Measurements from ENCODE around the gene STAT3.
A peak's percentile ranks its signal among the peaks of the same experiment; 100 is the strongest.
"Not testable (repeated sequence)": the region's sequence is repeated elsewhere in the genome, so short reads cannot be mapped to it uniquely, and the experiment has no call there.

Gene STAT3

GRCh38 chr17:42409523-42410318 is 21.5 kb upstream of the STAT3 start:
- DNase-seq (ENCODE audit: insufficient read length, low spot score), result peak; percentile 91
- FAIRE-seq, result peak; percentile 97

GRCh38 chr17:42408061-42408460 is 19.8 kb upstream of the STAT3 start:
- no peak for FAIRE-seq

GRCh38 chr17:42407289-42407836 is 19.1 kb upstream of the STAT3 start:
- FAIRE-seq (peak; percentile 77), DNase-seq (ENCODE audit: insufficient read length, low spot score) (peak; percentile 81)

More at GRCh38 chr17:42408061-42408460, 19.8 kb upstream of the STAT3 start:
- DNase-seq (ENCODE audit: insufficient read length, low spot score), result no peak

DNA sequence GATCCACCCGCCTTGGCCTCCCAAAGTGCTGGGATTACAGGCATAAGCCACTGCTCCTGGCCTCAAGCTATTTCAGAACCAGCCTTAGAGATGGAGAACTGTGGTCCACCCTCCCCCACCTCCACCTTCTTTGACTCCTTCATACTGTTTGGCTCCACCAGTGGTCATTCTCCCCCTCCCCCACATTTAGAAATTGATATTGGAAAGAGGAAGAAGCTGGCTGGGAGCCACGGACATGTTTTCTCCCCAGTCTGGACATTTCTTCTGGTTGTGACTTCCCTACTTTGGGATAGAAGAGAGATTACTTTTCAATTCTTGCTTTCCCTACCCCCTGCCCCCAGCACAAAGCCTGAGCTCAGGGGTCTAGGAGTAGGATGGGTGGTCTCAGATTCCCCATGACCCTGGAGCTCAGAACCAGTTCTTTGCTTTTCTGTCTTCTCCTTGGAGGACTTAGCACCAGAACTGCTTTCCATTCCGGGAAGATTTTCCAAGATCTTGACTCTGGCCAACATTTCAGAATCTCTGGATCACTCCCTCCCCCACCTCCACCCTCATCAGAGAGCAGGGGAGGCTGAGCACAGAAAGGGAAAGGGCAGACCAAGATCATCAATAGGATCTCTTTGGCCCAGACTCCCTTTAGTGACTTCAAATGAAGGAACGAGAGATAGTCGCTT is 18.5 kb upstream of the STAT3 start:
- DNase-seq (ENCODE audit: insufficient read length, low spot score) (no peak), FAIRE-seq (no peak)

DNA sequence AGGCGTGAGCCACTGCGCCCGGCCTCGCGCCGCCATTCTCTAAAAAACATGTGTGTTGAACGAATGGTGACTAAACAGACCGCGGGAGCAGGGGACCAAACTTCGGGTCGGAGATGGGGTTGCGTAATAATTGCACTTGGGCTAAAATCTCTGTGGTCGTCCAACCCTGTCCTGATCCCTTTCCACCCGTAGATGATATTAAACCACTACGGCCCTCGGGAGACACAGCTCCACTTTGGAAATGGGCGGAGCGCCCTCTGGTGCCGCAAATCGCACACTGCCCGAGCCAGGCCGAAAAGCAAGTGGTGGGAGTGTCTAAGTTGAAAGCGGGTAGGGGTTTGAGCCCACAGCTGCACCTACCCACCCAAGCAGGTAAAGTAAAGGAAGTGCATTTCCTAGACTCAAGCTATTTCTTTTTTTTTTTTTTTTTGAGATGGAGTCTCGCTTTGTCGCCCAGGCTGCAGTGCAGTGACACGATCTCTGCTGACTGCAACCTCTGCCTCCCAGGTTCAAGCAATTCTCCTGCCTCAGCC is 17.8 kb upstream of the STAT3 start:
- FAIRE-seq, result no peak

DNA sequence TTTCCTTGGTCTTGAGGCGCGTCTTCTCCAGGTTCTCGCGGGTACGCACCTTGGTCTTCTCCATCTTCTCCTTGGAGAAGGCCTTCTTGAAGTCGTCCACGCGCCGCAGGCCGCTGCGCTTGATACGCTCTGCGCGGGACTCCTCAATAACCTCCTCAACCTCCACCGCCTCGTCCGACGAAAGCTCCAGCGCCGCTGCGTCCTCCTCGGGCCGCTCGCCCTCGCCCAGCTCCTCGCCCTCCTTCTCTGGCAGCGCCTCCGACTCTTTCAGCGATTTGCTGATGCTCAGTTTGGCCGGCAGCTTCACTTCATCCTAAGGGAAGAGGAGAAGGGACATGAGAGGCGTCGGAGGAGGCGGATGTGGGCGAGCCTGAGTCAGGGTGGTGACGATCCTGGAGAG is 16.8 kb upstream of the STAT3 start:
- DNase-seq (ENCODE audit: insufficient read length, low spot score), result no peak
- FAIRE-seq, result no peak

More for the DNA sequence above, 17.8 kb upstream of the STAT3 start:
- DNase-seq (ENCODE audit: insufficient read length, low spot score), result no peak

DNA sequence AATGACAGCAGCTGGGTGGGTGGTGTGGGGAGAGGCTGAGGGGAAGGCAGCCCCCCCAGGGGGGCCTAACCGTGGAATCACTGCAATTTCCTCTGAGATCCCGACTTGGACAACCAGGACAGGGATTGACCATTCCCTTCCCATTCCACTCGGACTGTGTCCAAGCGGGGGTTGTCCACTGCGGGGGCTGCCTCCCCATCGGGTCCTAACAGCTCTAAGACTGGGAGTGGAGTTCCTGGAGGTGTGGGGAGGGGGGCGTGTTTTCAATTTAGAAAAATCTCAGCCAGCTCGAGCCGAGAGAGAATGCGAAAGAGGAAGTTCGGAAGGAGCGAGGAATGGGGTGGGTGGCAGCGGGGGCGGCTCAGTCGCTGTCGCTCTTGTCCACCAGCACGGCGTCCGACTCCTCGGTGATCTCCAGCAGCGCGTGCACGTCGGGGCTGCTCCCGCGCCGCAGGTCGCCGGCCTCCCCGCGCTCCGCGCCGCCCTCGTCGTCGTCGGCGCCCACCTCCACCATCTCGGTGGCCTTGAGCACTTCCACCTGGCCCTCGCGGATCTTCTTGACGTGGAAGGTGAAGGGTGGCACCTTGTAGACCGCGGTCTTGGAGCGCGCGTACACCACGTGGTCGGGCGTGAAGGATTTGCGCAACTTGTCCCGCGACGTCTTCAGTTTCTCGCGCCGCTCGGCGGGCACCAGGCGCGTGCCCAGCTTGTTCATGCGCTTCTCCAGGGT is 16.2 kb upstream of the STAT3 start:
- DNase-seq (ENCODE audit: insufficient read length, low spot score) (no peak), FAIRE-seq (no peak)

DNA sequence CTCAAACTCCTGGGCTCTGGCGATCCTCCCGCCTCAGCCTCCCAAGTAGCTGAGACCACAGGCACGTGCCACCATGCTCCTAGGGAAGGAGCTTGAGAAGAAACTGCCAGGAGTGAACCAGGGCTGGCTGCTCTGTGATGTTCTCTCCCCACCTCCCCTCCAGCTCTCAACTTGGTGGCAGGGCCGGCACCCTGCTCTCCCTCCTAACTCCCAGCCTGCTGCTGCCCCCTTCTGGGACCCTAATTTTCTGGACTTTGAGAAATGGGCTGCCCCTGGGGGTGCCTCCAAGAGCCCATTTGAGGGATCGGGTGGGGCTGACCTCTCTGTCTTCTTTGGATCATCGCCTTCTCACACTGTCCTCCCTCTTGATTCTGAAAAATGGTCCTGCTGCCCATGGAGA is 14.9 kb upstream of the STAT3 start:
- no peak for FAIRE-seq
- no peak for DNase-seq (ENCODE audit: insufficient read length, low spot score)

DNA sequence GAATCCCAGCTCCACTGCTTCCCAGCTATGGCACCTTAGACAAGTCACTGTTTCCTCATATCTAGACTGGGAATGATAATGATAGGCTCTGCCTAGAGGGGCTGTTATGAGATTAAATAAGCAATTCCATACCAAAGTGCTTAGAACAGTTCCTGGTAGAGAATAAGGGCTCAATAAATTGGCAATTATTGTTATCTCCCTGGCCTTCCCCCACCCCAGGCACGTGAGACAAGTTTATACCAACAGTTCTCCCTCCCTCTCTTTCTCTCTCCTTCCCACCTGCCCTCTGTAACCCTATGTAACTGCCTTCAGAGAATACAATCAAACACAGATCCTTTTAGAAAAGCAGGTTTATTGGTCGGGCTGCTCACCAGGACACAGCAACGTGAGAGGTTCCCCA is 13.9 kb upstream of the STAT3 start:
- FAIRE-seq (no peak), DNase-seq (ENCODE audit: insufficient read length, low spot score) (no peak)

- FAIRE-seq; DNase-seq (ENCODE audit: insufficient read length, low spot score): not testable (repeated sequence)
These were observed 12.7 kb upstream of the STAT3 start for GRCh38 chr17:42400844-42401375.

DNA sequence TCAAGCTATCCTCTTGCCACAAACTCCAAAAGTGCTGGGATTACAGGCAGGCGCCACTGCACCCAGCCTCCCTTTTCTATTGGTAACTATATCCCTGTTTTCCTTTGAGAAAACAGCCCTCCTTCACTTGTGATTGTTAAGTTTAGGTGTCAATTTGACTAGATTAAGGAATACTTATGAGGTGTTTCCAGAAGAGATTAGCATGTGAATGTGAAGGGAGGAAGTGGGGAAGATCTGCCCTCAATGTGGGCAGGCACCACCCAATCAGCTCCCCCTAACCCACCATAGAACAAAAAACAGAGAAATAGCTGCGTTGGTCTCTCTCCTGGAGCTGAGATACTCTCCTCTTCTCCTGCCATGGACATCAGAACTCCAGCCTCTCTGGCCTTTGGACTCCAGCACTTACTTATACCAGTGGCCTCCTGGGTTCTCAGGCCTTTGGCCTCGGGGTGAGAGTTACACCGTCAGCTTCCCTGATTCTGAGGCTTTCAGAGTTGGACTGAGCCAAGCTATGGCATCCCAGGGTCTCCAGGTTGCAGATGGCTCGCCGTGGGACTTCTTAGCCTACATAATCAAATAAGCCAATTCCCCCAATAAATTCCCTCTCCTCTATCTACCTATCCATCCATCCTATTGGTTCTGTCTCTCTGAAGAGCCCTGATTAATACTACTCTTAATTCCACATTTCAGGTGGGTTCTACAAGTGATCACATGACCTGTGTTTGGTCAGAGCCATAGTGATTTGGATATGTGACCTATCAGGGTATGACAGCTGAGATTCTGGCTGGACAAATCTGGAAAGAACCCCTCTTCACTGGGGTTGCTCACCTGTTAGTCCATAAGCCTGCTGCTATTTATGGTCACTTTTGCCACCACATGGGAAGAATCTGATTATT is 12.0 kb upstream of the STAT3 start:
- DNase-seq (ENCODE audit: insufficient read length, low spot score), result no peak
- no peak for FAIRE-seq

DNA sequence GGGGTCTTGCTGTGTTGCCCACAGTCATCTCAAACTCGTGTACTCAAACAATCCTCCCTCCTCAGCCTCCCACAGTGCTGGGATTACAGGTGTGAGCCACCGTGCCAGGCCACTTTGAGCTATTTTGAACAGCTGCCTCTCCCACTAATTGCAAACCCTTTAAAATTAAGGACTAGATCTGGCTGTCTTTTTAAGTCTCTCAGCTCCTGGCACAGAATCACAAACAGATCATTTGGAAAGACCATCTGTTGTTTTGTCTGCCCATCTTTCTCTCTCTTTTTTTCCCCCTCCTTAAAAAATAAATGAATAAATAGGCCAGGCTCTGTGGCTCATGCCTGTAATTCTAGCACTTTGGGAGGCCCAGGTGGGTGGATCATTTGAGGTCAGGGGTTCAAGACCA is 10.9 kb upstream of the STAT3 start:
- DNase-seq (ENCODE audit: insufficient read length, low spot score) (no peak), FAIRE-seq (no peak)

- not testable (repeated sequence) for DNase-seq (ENCODE audit: insufficient read length, low spot score); FAIRE-seq
These were observed 7.4 kb upstream of the STAT3 start for GRCh38 chr17:42395601-42396000.

- FAIRE-seq (no peak), DNase-seq (ENCODE audit: insufficient read length, low spot score) (no peak)
These were observed 6.6 kb upstream of the STAT3 start for GRCh38 chr17:42394838-42395237.

DNA sequence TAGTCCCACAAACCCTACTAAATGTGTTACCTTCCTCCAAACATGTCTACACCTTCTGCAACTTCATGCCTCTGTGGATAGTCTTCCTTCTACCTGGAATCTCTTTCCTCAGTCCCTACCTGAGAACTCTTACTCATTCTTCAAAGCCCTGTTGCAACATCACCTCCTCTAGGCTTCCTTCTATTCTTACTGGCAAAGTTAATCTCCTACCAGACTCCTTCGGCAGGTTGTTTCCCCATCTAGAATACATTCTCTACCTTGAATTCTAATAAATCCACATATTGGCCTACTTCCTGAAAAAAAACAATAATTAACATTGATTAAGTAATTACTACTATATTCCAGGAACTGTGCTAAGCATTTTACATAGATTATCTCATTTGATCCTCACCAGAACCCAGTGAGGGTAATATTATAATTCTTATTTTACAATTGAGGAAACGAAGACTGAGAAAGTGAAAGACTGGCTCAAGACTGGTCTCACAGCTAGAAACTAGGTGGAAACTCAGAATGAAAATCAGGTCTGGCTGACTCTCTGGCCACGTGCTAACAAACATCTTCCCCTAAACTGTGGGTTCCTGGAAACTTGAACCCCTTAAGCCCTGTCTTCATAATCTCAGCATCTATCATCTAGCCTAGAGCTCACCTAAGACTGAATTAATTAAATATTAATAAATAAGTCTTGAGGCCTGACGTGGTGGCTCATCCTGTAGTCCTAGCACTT is 4.6 kb upstream of the STAT3 start:
- DNase-seq (ENCODE audit: insufficient read length, low spot score), result no peak
- FAIRE-seq, result no peak

DNA sequence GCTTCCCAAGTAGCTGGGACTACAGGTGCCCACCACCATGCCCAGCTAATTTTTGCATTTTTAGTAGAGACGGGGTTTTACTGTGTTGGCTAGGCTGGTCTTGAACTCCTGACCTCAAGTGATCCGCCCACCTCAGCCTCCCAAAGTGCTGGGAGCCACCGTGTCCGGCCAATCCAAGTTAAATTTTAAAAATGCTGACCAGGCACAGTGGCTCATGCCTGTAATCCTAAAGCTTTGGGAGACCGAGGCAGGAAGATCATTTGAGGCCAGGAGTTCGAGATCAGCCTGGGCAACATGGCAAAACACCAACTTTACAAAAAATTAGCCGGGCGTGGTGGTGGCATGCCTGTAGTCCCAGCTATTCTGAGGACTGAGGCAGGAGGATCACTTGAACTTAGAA is 3.2 kb upstream of the STAT3 start:
- FAIRE-seq; DNase-seq (ENCODE audit: insufficient read length, low spot score): not testable (repeated sequence)

- FAIRE-seq (no peak), DNase-seq (ENCODE audit: insufficient read length, low spot score) (no peak)
These were observed 1.7 kb upstream of the STAT3 start for GRCh38 chr17:42389899-42390298.

- no peak for FAIRE-seq
- no peak for DNase-seq (ENCODE audit: insufficient read length, low spot score)
These were observed 834 bp upstream of the STAT3 start for GRCh38 chr17:42389135-42389417.

DNA sequence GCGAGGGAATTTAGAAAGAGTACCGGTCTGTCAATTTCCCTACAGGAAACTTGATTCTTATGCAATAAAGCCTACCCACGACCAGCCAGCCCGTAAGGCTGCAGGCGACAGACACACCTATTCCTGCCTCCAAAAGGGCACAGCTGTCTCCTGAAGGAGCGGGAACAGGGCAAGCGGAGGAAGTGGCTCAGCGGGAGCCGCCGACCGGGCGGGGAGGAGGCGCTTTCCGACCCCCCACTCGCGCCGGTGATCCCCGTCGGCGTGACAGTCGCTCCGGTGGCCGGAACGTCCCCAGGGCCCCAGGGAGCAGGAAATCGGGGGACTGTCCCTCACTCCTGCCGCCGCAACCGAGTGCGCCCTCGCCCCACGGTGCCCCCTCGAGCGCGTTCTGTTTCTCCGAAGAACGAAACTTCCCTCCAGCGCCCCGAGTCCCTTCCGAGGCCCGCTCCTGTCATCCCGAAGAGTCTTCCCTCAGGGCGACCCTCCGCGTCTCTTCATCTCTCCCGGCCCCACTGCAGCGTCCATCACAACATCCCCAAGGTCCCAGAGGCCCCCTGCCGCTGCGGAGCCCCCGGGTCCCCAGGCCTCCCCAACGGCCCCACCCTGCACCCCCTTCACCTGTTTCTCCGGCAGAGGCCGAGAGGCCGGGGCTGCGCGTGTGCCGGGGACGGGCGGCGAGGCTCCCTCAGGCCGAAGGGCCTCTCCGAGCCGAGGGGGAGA is 421 bp downstream of the STAT3 start:
- FAIRE-seq, result no peak
- no peak for DNase-seq (ENCODE audit: insufficient read length, low spot score)

Data from HTR-8/SVneo (cell line).